Embryonic facial prominence (tissue), 1 donor: ENCODE data around the gene TERF2IP.

Experiments used
- DNase-seq: peaks from one replicate; pipeline ENCODE4 v3.0.0-alpha.2; 2016; ENCODE audit errors: extremely low spot score

TERF2IP gene

DNA sequence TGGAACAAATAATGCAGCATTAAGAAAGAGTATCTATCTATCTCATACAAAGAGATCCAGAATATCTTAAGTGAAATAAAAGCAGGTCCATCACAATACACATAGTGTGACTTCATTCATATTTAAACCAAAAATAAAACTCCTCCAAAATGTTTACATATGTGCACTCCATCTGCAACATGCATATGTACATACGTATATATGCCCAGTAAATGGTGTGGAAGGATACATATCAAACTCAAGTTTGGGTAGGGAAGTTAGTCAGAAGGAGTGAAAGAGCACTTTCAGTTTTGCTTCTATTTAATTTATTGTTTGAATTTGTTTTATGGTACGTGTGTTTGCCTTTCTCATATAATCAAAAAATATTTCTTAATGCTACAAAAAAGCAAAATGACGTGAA is 12.5 kb upstream of the TERF2IP start:
- no peak for DNase-seq

DNA sequence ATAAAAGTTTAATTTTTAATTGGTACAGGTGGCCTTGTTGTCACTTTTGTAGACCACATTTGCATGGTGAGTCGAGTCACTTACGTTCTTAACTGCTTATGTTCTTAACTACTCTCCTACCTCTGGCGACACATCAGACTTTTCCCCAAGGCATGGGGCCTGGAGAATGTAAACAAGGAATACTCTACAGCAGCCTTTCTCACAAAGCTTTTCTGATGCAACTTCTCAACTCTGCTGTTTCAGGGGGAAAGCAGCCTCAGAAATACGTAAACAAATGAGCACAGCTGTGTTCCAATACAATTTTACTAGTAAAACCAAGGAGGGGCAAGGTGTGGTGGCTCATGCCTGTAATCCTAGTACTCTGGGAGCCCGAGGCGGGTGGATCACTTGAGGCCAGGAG is 7.0 kb upstream of the TERF2IP start:
- no peak for DNase-seq

DNA sequence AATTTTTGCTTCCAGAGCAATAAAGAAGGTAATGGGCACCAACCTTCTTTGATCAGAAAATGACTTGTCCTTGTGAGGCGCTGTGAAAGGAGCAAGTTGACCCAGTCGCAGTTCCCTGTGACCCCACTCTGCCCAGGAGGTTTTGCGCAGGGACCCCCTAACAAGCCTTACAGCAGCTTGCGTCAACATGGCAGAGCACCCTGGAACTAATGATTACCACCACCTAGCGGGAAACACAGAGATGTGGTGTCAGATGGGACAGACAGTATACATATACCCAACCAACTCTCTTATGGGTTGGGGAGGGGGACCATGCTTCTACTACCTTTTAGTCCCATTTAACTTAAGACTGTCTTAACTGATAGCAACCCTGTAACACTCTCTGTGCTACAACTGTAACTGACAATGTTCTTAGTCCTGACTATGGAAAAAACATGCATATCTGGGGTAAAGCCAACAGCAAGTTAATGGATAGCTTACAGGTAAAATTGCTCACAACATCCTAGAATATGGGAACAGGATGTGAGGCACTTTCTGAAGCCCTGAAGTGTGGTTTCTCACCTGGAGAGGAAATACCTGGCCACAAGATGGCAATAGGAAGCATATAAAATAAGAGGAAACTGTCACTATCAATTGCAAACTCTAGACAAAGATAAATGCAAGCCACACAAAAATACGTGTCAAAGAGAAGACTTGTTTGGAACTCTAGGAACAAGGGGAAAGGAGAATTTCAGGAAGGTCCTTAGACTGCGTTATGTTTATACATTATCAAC is 3.1 kb upstream of the TERF2IP start:
- no peak for DNase-seq

DNA sequence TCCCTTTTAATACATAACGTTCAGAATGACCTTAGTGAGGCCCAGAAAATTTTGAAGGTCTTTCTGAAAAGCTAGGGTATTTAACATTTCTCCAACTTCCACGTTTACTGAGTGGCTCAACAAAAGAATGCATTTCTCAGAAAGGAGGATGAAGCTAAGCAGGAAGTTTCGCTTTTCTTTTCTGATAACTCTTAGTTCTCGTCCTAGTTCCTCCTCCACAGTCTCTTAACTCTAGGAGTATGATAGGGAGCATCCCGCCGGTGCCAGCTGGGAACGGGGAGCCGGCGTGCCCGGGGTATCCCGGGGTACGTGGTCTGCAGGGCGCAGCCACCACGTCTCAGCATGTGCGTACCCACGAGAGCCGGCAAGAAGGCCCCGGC is 471 bp upstream of the TERF2IP start:
- DNase-seq, result no peak

DNA sequence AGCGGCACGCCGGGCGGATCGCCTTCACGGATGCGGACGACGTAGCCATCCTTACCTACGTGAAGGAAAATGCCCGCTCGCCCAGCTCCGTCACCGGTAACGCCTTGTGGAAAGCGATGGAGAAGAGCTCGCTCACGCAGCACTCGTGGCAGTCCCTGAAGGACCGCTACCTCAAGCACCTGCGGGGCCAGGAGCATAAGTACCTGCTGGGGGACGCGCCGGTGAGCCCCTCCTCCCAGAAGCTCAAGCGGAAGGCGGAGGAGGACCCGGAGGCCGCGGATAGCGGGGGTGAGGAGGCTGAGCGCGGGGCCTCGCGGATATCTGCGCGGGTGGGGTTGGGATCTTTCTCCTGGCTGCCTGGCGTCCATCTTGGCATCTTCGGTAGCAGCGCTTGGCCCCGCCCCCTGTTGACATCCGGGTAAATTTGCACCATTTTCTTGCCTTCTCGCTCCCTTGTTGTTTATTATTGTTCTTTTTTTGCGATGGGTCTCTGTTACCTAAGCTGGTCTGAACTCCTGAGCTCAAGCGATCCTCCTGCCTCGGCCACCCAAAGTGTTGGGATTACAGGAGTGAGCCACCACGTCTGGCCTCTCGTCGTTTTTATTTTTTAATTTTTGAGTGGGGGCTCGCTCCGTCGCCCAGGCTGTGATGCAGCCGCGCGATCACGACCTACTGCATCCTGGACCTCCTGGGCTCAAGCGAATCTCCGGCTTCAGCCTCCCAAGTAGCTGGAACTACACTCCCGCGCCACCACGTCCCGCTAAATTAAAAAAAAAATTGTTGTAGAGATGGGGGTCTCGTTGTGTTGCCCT is 898 bp downstream of the TERF2IP start:
- DNase-seq, result peak; percentile 83

DNA sequence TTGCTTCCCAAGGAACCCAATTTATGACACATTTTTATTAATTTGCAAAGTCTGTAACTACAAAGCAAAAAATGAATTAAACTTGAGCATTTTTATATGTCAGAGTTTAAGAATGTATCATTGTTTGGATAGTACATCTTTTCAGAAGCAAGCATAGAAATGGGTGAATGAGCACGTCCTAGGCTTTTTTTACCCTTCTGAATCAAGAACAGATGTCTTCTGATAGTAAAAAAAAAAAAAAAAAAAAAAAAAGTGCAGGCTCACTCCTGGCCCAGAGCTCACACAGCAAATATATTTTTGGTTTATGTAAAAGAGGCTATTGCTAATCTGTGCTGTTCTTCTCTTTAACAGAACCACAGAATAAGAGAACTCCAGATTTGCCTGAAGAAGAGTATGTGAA is 6.3 kb downstream of the TERF2IP start:
- no peak for DNase-seq

DNA sequence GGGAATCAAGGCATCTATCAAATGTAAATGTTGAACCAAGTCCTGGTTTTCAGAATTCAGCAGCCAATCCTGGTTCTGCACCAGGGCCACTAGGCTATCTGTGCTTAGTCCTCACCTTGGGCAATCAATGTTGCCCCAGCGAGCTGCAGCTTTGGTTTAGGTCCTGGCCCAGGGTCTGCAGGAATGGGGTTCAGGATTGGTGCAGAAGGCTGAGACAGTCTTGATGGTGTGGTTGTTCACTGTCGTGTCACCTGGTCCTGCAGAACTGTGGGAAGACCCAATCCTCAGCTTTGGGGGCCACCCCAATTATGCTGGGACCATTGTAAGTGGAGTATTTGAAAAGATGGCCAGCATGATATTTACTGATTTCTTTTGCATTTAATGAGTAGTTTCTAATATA is 10.6 kb downstream of the TERF2IP start:
- DNase-seq, result no peak

DNA sequence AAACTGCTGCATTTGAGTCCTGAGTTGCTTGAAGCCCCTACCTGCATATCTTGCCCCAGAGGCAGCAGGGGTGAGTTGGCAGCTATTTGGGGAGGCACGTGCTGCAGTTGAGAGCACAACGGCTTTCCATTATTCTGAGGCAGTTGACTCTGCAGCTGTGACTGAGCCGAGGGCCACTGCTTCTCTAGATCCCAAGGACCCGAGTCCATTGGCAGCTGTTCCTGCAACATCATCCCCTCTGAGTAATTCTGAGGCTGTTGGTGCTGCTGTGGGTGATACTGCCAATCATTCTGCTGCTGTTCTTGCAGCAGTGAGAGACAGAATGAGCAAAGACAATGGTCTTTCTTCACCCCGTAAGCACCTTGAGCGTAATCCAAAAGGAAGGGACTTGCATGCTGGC is 12.7 kb downstream of the TERF2IP start:
- DNase-seq, result no peak

DNA sequence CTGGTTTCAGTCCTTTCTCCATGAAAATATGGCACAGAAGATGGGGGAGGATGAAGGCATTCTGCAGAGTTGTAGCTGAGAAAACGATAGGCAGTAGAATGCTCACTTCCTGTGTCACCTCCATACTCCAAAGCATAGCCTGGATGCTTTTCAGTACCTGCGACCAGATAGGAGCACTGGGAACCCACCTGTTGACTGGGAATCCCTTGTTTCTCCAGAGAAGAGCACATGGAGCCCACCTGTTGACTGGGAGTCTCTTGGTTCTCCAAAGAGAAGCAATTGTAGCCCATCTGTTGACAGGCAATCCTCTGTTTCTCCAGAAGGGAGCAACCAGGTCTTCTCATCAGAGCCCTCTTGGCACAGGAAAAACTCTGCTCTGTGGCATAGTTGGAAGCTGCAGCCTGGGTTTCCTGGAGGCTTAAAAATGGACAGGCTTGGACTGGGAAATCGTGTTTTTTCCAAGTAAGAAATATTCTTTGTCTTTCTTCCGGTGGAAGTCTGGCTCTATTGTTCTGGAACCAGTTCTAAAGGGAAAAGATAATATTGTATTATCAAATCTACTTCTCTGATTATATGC is 13.2 kb downstream of the TERF2IP start:
- no peak for DNase-seq

DNA sequence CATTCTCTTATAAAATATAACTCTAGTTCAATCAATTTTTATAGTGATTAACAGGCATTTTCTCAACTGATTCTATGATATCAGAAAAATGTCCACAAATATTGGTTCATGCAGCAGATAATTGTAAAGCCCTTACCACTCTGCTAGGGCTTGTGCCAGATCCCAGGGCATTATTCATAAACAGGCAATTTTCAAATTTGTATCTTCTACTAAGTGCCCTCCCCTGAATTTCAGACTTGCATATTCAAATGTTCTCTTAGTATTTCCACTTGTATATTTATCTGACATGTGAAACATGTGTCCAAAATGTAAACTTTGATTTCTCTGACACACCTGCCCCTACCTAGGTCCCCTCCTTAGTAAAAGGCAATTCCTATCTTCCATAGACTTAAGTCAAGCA is 19.9 kb downstream of the TERF2IP start:
- DNase-seq, result no peak

DNA sequence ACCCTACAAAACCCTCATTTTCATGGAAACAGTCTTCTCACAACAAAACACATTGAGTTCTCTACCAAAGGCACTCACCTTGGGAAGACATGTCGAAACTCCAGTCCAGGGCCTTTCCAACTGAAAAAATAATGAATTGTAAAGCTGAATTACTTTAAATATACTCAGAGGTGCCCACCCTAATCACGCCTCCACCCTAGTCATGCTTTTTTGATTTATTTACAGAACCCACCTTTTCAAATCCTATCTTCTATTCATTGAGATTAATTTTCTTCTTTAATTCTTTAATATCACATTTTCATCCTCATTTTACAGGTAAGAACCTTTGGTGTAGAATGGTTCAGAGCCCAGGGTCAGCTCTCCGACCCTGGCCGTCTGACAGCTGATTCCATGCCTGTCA is 29.3 kb downstream of the TERF2IP start, which contains the start of gene CPHXL2:
TSS of gene CPHXL2 (minus strand) at position 101 of the 400 bp plus-strand sequence. CDS start at position 91, 10 bp downstream.
- DNase-seq, result no peak

DNA sequence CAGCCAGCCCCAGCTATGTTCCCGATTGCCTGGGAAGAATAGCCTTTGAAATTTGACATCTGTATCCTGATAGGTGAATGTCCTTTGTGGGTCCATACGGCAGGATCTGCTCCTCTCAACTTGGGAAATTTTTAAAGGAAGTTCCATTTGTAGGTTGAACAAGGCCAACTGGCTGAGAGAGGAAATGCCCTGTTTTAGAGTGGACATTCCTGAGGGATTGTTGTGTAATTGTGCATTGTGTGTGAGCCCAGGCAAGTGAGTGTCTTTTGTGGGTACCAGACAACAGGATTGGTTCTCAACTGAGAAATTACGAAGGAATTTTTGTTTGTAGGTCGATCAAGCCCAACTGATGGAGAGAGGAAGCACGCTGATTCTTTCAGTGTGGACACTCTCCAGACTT is 31.8 kb downstream of the TERF2IP start:
- DNase-seq, result no peak

DNA sequence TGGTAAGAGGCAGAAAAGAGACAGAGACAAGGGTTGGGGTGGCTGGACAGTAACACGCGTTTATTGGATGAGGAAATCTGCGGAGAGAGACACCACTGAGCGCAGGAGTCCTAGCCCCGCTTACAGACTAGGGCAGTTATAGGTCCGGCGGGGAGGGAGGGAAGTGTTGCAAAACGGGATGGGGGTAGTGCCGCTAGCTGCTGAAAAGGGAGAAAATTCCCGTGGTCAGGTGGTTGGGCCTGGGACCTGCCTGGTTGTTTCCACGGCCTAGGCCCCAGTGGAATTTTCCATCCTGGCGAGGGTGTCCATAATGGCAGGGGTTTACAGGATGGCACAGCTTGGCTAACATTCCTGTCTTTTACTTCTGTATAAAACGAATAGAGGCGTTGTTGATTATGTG is 34.7 kb downstream of the TERF2IP start:
- no peak for DNase-seq

DNA sequence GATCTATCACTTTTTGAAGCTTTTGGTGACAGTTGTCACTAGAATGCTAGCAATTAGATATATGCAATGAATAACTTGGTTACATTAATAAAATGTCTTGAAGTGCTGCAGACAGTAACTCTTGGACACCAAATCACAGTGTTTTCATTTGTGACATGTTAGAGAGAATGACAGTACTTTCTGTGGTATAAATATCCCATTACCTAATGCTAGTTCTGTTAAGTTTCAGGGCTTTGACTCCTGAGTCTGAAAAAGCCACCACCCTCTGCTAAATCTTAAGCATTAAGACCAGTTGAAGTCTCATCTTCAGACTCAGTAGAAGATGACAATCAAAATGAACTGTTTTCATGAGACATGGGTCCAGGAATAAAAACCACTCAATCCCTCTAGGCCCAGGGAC is 39.8 kb downstream of the TERF2IP start:
- no peak for DNase-seq

DNA sequence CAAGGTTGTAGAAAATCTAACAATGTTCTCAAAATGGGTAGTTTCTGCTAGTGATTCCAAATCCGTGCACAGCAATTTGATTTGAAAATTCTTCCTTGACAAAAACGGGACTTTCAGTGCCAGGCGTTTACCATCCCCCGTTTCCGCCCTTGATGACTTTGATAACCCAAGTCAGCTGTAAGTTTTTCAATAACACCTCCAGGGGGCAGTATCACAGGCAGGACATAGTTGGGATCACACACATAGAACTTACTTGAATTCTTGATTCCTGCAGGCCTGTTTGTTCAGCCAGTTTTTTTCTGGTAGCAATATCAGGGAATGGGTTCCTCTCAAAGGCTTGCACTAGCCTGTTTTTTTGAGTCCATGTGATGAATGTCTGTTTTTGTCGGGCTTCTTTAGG is 48.1 kb downstream of the TERF2IP start:
- no peak for DNase-seq

DNA sequence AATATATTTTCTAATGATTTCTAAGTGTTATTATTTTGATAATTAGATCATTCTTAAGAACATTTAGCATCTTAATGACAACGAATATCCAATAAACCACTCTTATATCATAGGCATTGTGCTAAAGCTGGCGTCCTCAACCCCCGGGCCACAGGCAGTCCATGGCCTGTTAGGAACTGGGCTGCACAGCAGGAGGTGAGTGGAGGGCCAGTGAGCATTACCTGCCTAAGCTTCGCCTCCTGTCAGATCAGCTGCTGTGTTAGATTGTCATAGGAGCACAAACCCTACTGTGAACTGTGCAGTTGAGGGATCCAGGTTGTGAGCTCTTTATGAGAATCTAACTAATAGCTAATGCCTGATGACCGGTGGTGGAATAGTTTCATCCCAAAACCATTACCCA is 50.0 kb downstream of the TERF2IP start:
- no peak for DNase-seq

DNA sequence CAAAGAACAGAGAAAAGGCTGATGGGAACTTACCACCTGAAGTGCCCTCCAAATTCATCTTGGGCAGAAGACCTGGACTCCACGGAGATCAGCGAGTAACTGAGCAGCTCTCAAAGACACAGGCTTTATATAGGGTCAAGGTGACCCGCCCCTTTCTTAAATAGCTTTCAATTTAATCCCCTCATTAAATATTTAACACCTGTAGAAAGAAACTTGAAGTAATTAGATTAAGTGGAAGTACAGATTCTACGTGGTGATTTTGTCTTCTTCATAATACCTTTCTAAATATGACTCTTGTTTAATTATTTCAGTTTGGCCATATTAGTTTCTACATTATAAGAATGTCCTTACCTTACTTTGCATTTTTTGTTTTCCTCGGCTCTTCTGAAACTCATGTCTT is 53.8 kb downstream of the TERF2IP start, which contains the start of gene DUXB:
TSS of gene DUXB (minus strand) at position 101 of the 400 bp plus-strand sequence. CDS start at position 58, 43 bp downstream.
- DNase-seq, result no peak

DNA sequence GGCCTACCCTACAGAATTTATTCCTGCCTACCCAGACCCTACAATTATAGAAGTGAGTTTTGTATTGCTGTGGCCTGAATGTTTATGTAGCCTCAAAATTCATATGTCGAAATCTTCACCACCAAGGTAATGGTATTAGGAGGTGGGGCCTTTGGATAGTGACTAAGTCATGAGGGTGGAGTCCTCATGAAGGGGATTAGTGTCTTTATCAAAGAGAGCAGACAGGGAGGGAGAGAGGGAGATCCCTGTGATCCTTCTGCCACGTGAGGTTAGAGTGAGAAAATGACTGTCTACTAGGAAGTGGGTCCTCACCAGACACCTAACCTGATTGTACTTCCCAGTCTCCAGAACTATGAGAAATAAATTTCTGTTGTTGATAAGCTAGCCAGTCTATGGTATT is 54.7 kb downstream of the TERF2IP start:
- DNase-seq, result no peak

DNA sequence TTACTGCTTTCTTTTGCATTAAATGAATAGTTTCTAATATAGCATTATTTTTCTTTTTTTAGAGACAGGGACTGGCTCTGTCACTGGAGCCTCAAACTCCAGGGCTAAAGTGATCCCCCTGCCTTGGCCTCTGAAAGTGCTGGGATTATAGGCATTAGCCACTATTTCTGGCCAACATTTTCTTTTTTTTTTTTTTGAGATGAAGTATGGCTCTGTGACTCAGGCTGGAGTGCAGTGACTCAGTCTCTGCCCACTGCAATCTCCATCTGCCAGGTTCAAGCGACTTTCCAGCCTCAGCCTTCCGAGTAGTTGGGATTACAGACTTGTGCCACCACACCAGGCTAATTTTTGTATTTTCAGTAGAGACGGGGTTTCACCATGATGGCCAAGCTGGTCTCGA is 55.7 kb downstream of the TERF2IP start:
- no peak for DNase-seq
